Lower lobe of right lung (tissue), 2 donors: ENCODE measurements around the gene ICAM1. TPM values are rescaled to one million over a fixed set of nuclear protein-coding genes. Genes with fewer than 3 reads are reported as not detected.

Source experiments
- ATAC-seq, 2 donors: fragments of 200-7000 bp; cut with Tn5 transposase; one replicate each; pipeline ENCODE4 v1.9.1; 2020 to 2022; ENCODE audit warnings: mild to moderate bottlenecking in 2 of 2, moderate library complexity in 2 of 2
- DNase-seq: peaks from one replicate; pipeline ENCODE4 v3.0.0-alpha.2; 2020
- H3K27ac ChIP-seq: fragments of 200-600 bp; one replicate; pipeline ENCODE4 v1.8.0; 2022
- H3K27me3 ChIP-seq: fragments of 200-600 bp; one replicate; pipeline ENCODE4 v1.8.0; 2022; ENCODE audit warnings: low read depth
- H3K36me3 ChIP-seq: fragments of 200-600 bp; one replicate; pipeline ENCODE4 v1.8.0; 2022; ENCODE audit warnings: mild to moderate bottlenecking
- H3K4me1 ChIP-seq: fragments of 200-600 bp; one replicate; pipeline ENCODE4 v1.8.0; 2022
- H3K4me3 ChIP-seq: fragments of 200-600 bp; one replicate; pipeline ENCODE4 v1.8.0; 2022; ENCODE audit warnings: mild to moderate bottlenecking
- H3K9me3 ChIP-seq: fragments of 200-600 bp; one replicate; pipeline ENCODE4 v1.8.0; 2022
- intact Hi-C: fragments of 100-400 bp; cut with DNase I; formaldehyde crosslinking; loops from one replicate; pipeline ENCODE4 v1.11.0; 2022
- total RNA-seq: library from RNA; stranded (reverse); fragmentation: NEBNext Ultra II Directional; extraction: Animal tissue kit (Norgen Biotek cat#: 25700); gene quantifications from one replicate; pipeline ENCODE4 v1.2.1, GENCODE V29; 2021
- TF ChIP-seq, protein P1 (sequence below): fragments of 200-600 bp; IDR thresholded peaks from one replicate; pipeline ENCODE4 v1.8.0; 2022; ENCODE audit warnings: antibody characterized with exemption, mild to moderate bottlenecking
- donor health status: DM: no; HTN: yes; CAD: no; lungs with severe emphysema.

The ICAM1 gene
- total RNA-seq, 1 donor from 2014 or later, result 95.9 TPM

GRCh38 chr19:10318807-10319682, 48.1 kb downstream of the ICAM1 start:
- Histone ChIP-seq H3K27me3 (no peaks in the 10 kb centered on the region), H3K4me3 (no peak overlapping the region), H3K4me1 (peaks cover 16% of the 10 kb centered on the region), H3K36me3 (peaks cover 76% of the 10 kb centered on the region), H3K9me3 (no peaks in the 10 kb centered on the region), H3K27ac (no peak overlapping the region)
- ATAC-seq (no peak), DNase-seq (no peak)
- intact Hi-C loops, result no loop called here
- TF ChIP-seq, protein P1, sequence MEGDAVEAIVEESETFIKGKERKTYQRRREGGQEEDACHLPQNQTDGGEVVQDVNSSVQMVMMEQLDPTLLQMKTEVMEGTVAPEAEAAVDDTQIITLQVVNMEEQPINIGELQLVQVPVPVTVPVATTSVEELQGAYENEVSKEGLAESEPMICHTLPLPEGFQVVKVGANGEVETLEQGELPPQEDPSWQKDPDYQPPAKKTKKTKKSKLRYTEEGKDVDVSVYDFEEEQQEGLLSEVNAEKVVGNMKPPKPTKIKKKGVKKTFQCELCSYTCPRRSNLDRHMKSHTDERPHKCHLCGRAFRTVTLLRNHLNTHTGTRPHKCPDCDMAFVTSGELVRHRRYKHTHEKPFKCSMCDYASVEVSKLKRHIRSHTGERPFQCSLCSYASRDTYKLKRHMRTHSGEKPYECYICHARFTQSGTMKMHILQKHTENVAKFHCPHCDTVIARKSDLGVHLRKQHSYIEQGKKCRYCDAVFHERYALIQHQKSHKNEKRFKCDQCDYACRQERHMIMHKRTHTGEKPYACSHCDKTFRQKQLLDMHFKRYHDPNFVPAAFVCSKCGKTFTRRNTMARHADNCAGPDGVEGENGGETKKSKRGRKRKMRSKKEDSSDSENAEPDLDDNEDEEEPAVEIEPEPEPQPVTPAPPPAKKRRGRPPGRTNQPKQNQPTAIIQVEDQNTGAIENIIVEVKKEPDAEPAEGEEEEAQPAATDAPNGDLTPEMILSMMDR, result no peak

DNA sequence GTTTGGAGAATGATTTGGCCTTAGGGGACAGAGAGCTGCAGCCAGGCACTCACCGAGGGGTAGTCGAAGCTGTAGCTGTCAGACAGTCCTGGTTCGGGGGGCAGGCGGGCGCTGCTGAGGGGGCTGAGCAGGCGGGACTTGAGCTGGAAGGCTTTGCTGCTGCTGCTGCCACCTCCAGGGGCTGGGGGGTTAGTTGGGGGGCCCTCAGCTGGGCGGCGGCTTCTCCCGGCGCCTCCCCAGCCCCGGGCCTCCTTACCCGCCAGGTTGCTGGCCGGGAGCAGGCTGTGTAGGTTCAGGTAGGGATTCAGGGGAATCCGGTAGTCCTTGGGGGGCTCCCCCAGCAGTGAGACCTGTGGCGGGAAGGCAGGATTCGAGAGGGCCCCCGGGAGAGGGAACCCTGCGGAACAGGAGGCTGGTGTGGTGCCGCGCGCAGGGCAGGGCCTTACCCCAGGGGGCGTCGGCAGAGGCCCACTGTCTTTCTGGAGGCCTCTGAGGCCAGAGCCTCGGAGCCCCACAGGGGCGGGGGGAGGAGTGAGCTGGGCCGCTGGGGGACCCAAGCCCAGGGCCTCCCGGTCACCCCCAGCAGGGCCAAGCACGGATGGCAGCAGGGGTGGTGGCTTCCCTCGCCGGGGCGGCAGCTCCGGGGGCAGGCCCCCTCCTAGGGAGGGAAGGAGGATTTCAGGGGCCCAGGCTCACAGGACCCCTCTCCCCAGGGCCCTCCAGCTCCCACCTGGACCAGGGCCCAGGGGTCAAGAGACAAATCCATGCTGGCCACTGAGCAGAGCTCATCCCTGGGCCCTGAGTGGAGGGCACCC, 49.9 kb downstream of the ICAM1 start:
- no peak for DNase-seq
- TF ChIP-seq, protein P1, result no peak
- peaks cover 5% of the 10 kb centered on the region for H3K4me1 ChIP-seq
- H3K4me3 ChIP-seq, result no peak overlapping the region
- ATAC-seq, result no peak
- H3K36me3 ChIP-seq, result peaks cover 93% of the 10 kb centered on the region
- H3K9me3 ChIP-seq, result no peaks in the 10 kb centered on the region
- no peaks in the 10 kb centered on the region for H3K27me3 ChIP-seq
- intact Hi-C loops, result no loop called here
- no peak overlapping the region for H3K27ac ChIP-seq

- Histone ChIP-seq H3K4me1 (no peaks in the 10 kb centered on the region), H3K27ac (no peak overlapping the region), H3K9me3 (no peaks in the 10 kb centered on the region), H3K36me3 (peaks cover 99% of the 10 kb centered on the region), H3K4me3 (no peak overlapping the region), H3K27me3 (no peaks in the 10 kb centered on the region)
- intact Hi-C loops, result no loop called here
- ATAC-seq (no peak), DNase-seq (no peak)
- TF ChIP-seq, protein P1, result no peak
These were observed 50.5 kb downstream of the ICAM1 start for GRCh38 chr19:10321417-10321797.

- ATAC-seq (peak in 1 of 2 donors; percentile 9), DNase-seq (no peak)
- no peak overlapping the region for H3K27ac ChIP-seq
- H3K4me3 ChIP-seq, result no peak overlapping the region
- TF ChIP-seq, protein P1, result no peak
- no peaks in the 10 kb centered on the region for H3K9me3 ChIP-seq
- peaks cover 100% of the 10 kb centered on the region for H3K36me3 ChIP-seq
- no peaks in the 10 kb centered on the region for H3K4me1 ChIP-seq
- intact Hi-C loops, result no loop called here
- H3K27me3 ChIP-seq, result no peaks in the 10 kb centered on the region
These were observed 51.2 kb downstream of the ICAM1 start for GRCh38 chr19:10321874-10322835.

- Histone ChIP-seq H3K27me3 (no peaks in the 10 kb centered on the region), H3K4me1 (no peaks in the 10 kb centered on the region), H3K4me3 (no peak overlapping the region), H3K27ac (no peak overlapping the region), H3K9me3 (no peaks in the 10 kb centered on the region), H3K36me3 (peaks cover 100% of the 10 kb centered on the region)
- intact Hi-C loops, result no loop called here
- ATAC-seq (no peak), DNase-seq (no peak)
- TF ChIP-seq, protein P1, result no peak
These were observed 54.8 kb downstream of the ICAM1 start for GRCh38 chr19:10325732-10326131.
